HS-5 (cell line): Measurements from ENCODE around the gene DIAPH1.

Source experiments
- DNase-seq: peaks from one replicate; pipeline ENCODE4 v3.0.0-alpha.2; 2012; ENCODE audit warnings: low read depth

DIAPH1 gene

DNA sequence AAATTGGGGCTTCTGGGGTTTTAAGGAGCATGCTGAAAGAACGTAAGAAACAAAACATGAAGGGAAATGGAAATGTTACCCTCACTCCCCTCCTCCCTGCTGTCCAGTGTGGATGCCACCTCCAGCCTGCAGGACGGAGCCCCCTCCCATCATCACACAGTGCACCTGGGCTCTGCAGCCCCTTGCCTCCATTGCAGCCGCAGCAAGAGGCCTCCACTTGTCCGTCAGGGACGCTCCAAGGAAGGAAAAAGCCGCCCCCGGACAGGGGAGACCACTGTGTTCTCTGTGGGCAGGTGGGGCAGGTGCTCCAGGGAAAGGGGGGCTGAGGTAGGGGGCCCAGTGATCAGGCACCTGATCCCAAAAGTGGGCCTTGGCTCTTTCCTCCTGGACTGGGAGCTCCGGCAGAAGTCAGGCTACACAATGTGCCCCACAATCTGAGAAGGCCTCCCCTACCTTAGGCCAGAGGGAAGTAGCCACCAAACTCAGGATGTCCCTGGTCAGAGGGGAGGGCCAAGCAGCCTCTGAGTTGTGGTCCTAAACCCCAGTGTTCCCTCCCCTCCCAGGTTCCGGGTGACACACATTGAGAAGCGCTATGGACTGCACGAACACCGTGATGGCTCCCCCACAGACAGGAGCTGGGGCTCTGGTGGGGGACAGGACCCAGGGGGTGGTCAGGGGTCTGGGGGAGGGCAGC lies 20.7 kb upstream of the DIAPH1 start:
- no peak for DNase-seq

DNA sequence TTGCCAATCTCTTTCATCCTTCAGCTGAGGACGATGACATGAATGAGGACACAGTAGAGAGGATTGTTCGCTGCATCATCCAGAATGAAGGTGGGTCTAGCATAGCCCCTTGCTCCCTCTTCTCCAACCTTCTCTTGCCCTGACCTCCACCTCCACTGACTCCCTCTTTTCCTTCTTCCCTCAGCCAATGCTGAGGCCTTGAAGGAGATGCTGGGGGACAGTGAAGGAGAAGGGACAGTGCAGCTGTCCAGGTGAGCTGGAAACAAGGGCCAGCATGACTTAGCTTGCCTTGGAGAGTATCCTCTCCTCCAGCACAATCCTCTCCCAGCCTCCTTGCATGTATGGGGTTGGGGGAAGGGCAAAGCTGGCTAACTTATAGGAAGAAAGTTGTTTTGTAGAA lies 20.0 kb upstream of the DIAPH1 start:
- DNase-seq = no peak

DNA sequence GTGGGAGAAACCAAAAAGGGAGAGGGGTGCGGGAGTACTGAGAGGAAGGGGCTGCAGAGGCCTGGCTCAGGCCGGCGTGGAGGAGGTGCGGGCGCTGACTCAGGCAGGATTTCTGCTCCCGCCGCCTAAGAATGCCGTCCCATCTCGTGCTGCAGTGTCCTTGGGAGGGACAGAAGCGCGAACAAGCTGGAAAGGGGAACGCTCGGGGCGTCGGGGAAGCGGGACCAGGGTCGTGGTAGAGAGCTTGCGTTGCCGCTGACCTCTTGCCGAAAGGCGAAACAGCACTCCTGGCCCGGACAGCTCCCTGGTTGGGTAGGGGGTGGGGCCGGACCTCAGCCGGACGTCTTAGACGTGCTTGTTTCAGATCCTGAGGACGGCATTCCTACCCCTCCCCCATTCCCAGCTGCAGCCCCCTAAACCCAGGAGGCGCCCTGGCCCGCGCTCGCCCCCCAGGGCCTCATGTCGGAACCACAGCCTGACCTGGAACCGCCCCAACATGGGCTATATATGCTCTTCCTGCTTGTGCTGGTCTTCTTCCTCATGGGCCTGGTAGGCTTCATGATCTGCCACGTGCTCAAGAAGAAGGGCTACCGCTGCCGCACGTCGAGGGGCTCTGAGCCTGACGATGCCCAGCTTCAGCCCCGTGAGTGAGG lies 19.1 kb upstream of the DIAPH1 start:
- no peak for DNase-seq

DNA sequence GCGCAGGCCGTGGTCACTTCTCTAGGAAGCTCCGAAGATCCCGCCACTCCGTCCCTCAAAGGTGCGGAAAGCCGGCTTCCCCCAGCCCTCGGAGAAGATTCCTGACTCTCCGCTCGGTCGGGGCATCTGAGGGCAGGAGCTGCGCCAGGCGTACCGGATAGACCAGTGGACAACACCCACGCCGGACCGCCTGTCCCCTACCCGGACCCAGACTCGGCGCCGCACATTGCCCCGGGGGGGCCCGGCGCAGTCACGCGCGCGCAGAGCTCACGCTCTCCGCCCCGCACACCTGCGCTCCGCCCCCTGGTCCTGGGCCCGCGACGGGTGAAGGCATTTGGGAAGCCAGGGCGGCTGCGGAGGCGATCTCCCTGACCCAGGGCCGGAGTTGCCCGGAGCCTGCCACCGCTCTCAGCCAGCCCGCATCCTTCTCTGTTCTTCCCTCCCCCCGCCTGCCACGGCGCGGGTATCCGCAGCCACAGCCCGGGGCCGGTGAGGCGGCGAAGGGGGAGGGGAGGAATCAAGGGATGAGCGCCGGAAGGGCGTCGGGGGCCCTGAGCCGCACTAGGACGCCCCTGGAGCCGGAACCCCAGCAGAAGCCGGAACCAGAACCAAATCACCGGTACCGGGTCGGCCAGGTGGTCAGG lies 18.4 kb upstream of the DIAPH1 start:
- DNase-seq = no peak

- peak; percentile 66 for DNase-seq
Observed at GRCh38 chr5:141636413-141637122, 17.8 kb upstream of the DIAPH1 start, which contains the start of the genes HDAC3 and RELL2. TSS of gene HDAC3 (minus strand) at chr5:141636849. CDS start at chr5:141636790, 59 bp downstream. TSS of gene RELL2 (plus strand) at chr5:141636997. CDS start at chr5:141638226, 1,229 bp downstream.

GRCh38 chr5:141636106-141636412 lies 17.3 kb upstream of the DIAPH1 start:
- DNase-seq = no peak

- no peak for DNase-seq
Observed at GRCh38 chr5:141635646-141636045, 16.8 kb upstream of the DIAPH1 start.

DNA sequence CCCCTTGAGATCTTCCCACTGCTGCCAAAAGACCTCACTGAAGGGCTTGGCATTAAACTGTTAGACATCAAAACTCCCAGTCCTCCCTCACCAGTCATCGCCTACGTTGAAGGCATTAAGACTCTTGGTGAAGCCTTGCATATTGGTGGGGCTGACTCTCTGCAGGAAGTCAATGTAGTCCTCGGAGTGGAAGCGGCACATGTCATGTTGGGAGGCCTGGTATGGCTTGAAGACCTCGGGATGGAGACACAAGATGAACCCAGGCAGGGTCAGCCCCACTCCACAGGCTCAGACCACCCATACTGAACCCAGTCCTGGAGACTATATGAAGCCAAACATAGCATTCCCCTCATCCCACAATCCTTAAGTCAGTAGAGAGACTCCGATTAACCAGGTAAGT lies 15.9 kb upstream of the DIAPH1 start:
- DNase-seq = no peak

DNA sequence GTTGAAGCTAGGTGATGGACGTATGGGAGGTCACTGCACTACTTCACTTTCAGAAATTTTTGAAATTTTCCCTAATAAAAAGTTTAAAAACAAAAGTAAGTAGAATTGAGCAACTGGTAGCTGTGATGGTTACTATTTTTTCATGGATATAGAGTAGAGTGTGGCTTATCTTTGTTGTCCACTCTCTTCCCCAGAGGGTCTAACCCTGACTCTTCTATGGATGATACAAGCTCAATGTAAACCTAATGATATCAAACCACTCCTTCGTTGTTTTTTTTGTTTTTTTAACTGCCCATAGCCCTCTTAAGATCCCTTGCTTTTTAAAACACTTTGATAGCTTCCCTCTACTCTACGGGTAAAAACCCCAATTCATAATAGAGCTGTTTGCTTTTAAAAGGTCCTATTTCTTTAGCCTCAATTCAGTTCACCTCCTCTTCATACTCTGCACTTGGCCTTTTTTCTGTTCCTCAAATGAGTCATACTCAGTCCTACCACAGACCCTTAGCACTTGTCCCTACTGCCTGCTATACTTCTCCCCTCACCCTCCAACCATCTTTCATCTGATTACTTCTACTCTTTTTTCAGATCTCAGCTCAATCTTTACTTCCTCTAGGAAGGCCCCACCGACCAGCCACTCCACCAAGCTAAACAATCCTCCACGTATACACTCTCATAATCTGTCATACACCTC lies 15.2 kb upstream of the DIAPH1 start:
- DNase-seq = no peak

- DNase-seq = no peak
Observed at GRCh38 chr5:141632650-141633049, 13.8 kb upstream of the DIAPH1 start.

DNA sequence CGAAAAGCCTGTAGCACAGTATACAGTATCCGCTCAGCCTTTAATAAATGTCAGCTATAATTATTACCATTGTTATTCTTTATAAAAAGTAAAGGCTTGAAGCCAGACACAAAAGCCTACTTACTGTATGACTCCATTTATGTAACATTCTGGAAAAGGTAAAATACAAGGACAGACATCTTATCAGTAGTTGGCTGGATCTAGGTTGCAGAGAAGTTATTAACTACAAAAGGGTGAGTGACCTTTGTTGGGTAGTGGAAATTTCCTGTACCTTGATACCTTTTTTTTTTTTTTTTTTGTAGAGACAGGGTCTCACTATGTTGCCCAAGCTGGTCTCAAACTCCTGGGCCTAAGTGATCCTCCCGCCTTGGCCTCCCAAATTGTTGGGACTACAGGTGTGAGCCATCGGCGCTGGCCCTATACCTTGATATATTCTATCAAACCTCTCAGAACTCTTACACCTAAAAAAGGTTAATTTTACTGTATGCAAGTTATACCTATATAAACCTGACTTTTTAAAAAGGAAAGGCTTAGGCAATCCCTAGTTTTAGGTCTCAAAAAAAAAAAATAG lies 11.9 kb upstream of the DIAPH1 start:
- DNase-seq = no peak

GRCh38 chr5:141628175-141628788 lies 9.5 kb upstream of the DIAPH1 start:
- DNase-seq = no peak

DNA sequence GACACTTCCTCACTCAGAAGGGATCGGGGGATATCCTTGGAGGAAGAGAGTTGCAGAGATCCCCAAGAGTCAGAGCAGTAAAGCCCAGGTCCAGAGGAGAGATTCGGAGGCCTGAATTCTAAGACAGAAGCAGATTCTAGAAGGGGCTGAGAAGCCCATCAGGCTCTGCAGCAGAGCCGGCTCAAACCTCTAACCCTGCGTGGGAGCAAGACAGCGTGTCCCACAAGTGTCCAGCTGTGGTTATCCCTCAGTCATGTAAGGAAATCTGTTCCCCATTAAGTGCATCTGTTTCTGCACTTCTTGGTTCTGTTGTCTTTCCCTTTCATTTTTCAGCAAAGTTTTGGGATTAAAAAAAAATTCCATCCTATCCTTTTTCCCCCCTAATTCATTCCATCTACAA lies 4.8 kb upstream of the DIAPH1 start:
- no peak for DNase-seq

DNA sequence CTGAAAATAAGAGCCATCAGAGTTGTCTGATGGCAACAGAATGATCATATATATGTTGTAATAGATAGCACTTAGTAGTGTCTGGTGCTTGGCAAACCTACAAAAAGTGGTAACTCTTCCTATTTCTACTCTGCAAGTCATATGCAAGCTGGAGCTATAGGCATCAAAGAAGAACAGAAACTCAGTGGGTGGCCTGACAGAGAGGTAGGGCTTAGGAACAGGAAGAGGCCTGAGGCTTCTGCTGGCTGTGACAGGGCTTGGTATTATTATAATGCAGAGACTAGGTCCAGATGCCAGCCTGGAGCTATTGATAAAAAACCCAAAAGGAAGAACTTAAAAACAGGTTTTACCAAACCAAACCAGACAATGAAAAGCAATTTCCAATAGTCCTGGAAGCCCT lies 4.4 kb upstream of the DIAPH1 start:
- DNase-seq = no peak

DNA sequence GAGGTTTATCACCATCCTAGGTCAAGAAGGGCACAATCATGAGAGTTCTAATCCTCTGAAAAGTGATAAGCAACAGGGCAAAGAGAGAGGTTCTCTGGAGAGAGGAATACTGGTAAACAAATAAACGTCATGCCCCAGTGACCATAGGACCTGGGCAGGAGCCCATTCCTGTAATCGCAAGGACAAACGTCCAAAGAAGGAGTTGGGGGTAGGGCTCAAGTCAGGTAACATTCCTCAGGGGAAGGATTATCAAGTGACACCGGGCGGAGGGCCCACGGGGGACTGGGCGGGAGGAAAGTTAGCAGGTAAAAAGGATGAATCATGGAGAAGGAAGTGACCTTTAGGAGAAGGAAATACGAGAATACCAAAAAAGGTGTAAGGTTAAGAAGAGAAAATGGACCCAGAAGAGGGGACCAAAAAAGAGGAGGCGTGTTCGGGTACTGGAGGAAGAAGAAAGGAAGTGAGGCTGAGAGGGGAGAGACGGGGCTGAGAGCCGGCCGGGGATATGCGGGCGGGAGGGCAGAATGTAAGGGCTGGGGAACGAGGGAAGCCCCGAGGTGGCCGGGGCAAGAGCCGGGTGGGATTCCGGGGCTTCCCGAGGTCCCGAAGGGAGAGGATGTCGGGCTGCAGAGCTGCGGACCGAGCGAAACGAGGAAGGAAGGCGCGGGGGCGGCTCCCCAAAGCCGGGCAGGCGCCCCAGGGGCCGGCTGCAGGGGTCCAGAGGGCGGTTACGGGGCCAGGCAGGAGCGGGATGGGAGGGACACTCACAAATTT lies 583 bp downstream of the DIAPH1 start:
- no peak for DNase-seq

GRCh38 chr5:141617682-141618029 lies 1.1 kb downstream of the DIAPH1 start:
- DNase-seq = no peak

DNA sequence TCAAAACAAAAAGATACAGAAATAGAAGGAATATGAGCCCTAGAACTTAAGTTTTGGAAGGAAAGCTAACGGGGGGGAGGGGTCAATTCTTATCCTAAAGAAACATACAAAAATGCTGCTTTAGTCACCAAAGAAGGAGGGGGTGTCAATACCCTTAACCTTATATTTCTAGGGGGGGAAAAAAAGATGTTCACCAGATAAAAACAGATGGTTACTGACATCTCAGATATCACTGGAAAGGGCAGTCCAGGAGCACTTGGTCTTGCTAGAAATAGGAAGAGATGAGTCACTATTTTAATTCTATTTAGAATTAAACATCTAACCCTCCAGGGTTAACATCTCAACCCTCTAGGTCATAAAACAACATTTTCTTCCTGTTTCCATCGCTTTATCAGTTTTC lies 1.7 kb downstream of the DIAPH1 start:
- no peak for DNase-seq

GRCh38 chr5:141615991-141616720 lies 2.6 kb downstream of the DIAPH1 start:
- DNase-seq = no peak

GRCh38 chr5:141613344-141613743 lies 5.5 kb downstream of the DIAPH1 start:
- no peak for DNase-seq

- no peak for DNase-seq
Observed at GRCh38 chr5:141611289-141611688, 7.5 kb downstream of the DIAPH1 start.
